NCI-H1694 treated with DMSO at 0.1 percent for 48 hours (cell line): ENCODE measurements around the gene MAML3.

Source experiments
- DNase-seq: peaks from one replicate; lab custom pipeline; 2025; lab: John Stamatoyannopoulos, UW

MAML3 gene

GRCh38 chr4:139921429-139922184, 232.4 kb downstream of the MAML3 start:
- peak; percentile 91 for DNase-seq

GRCh38 chr4:139920486-139921002, 233.4 kb downstream of the MAML3 start:
- no peak for DNase-seq

GRCh38 chr4:139919521-139919920, 234.5 kb downstream of the MAML3 start:
- DNase-seq = no peak

GRCh38 chr4:139919004-139919403, 235.0 kb downstream of the MAML3 start:
- DNase-seq = no peak

- DNase-seq = no peak
Observed at GRCh38 chr4:139918591-139918990, 235.4 kb downstream of the MAML3 start.

- DNase-seq = no peak
Observed at GRCh38 chr4:139917896-139918295, 236.1 kb downstream of the MAML3 start.

- no peak for DNase-seq
Observed at GRCh38 chr4:139916041-139916440, 237.9 kb downstream of the MAML3 start.

- DNase-seq = no peak
Observed at GRCh38 chr4:139915037-139915436, 238.9 kb downstream of the MAML3 start.

- no peak for DNase-seq
Observed at GRCh38 chr4:139913995-139914598, 239.9 kb downstream of the MAML3 start.

GRCh38 chr4:139913398-139913990, 240.5 kb downstream of the MAML3 start:
- no peak for DNase-seq

GRCh38 chr4:139912445-139912844, 241.5 kb downstream of the MAML3 start:
- DNase-seq = no peak

GRCh38 chr4:139910106-139910505, 243.9 kb downstream of the MAML3 start:
- no peak for DNase-seq

- DNase-seq = no peak
Observed at GRCh38 chr4:139908636-139909437, 245.1 kb downstream of the MAML3 start.

- no peak for DNase-seq
Observed at GRCh38 chr4:139907001-139907809, 246.8 kb downstream of the MAML3 start.

GRCh38 chr4:139905489-139905888, 248.5 kb downstream of the MAML3 start:
- DNase-seq = no peak

- no peak for DNase-seq
Observed at GRCh38 chr4:139904406-139904805, 249.6 kb downstream of the MAML3 start.

GRCh38 chr4:139903845-139904244, 250.1 kb downstream of the MAML3 start:
- DNase-seq = no peak

GRCh38 chr4:139902321-139903320, 251.4 kb downstream of the MAML3 start:
- DNase-seq = peak; percentile 44

- DNase-seq = no peak
Observed at GRCh38 chr4:139901531-139902320, 252.3 kb downstream of the MAML3 start.
